ENCODE measurements around the gene GNPDA1. TPM values are rescaled to one million over a fixed set of nuclear protein-coding genes. Genes with fewer than 3 reads are reported as not detected.
"Not testable (repeated sequence)": the region's sequence is repeated elsewhere in the genome, so short reads cannot be mapped to it uniquely, and the experiment has no call there.

The GNPDA1 gene
- total RNA-seq, 1 donor from 2014 or later = 76.8 TPM

GRCh38 chr5:142053426-142054151 lies 40.8 kb upstream of the GNPDA1 start:
- H3K9me3 Mint-ChIP-seq = no peaks in the 10 kb centered on the region
- H3K36me3 Mint-ChIP-seq (ENCODE audit: low read depth) = no peaks in the 10 kb centered on the region
- no peaks in the 10 kb centered on the region for H3K27me3 Mint-ChIP-seq (ENCODE audit: low read depth)
- no peak overlapping the region for H3K4me3 Mint-ChIP-seq
- no peak for TF ChIP-seq CTCF (conservative IDR thresholded peaks at IDR 0.05)
- H3K4me1 Mint-ChIP-seq = peaks cover 16% of the 10 kb centered on the region
- no peak overlapping the region for H3K27ac Mint-ChIP-seq (ENCODE audit: unreplicated experiment)
- no peak for DNase-seq (ENCODE audit: low read depth, low spot score)

GRCh38 chr5:142052026-142052425 lies 39.2 kb upstream of the GNPDA1 start:
- not testable (repeated sequence) for H3K36me3 Mint-ChIP-seq (ENCODE audit: low read depth); H3K27me3 Mint-ChIP-seq (ENCODE audit: low read depth); H3K27ac Mint-ChIP-seq (ENCODE audit: unreplicated experiment); DNase-seq (ENCODE audit: low read depth, low spot score); H3K9me3 Mint-ChIP-seq; H3K4me3 Mint-ChIP-seq
- H3K4me1 Mint-ChIP-seq = peaks cover 16% of the 10 kb centered on the region

GRCh38 chr5:142048272-142048671 lies 35.4 kb upstream of the GNPDA1 start:
- Mint-ChIP-seq H3K9me3 (peaks cover 3% of the 10 kb centered on the region), H3K27me3 (ENCODE audit: low read depth) (no peaks in the 10 kb centered on the region), H3K4me3 (no peak overlapping the region), H3K4me1 (peaks cover 4% of the 10 kb centered on the region), H3K27ac (ENCODE audit: unreplicated experiment) (no peak overlapping the region), H3K36me3 (ENCODE audit: low read depth) (no peaks in the 10 kb centered on the region)
- TF ChIP-seq CTCF (conservative IDR thresholded peaks at IDR 0.05) = no peak
- no peak for DNase-seq (ENCODE audit: low read depth, low spot score)

- Mint-ChIP-seq H3K27me3 (ENCODE audit: low read depth) (no peaks in the 10 kb centered on the region), H3K27ac (ENCODE audit: unreplicated experiment) (no peak overlapping the region), H3K9me3 (peaks cover 3% of the 10 kb centered on the region), H3K36me3 (ENCODE audit: low read depth) (no peaks in the 10 kb centered on the region), H3K4me1 (no peaks in the 10 kb centered on the region), H3K4me3 (no peak overlapping the region)
- TF ChIP-seq CTCF (conservative IDR thresholded peaks at IDR 0.05) = no peak
- DNase-seq (ENCODE audit: low read depth, low spot score) = no peak
These were observed 33.4 kb upstream of the GNPDA1 start for GRCh38 chr5:142046191-142046590.

- not testable (repeated sequence) for H3K4me1 Mint-ChIP-seq; H3K36me3 Mint-ChIP-seq (ENCODE audit: low read depth); DNase-seq (ENCODE audit: low read depth, low spot score); H3K27me3 Mint-ChIP-seq (ENCODE audit: low read depth); H3K9me3 Mint-ChIP-seq; H3K4me3 Mint-ChIP-seq; H3K27ac Mint-ChIP-seq (ENCODE audit: unreplicated experiment)
These were observed 28.1 kb upstream of the GNPDA1 start for GRCh38 chr5:142040881-142041280.

- DNase-seq (ENCODE audit: low read depth, low spot score) = no peak
- no peak overlapping the region for H3K27ac Mint-ChIP-seq (ENCODE audit: unreplicated experiment)
- no peak overlapping the region for H3K4me3 Mint-ChIP-seq
- H3K4me1 Mint-ChIP-seq = no peaks in the 10 kb centered on the region
- no peaks in the 10 kb centered on the region for H3K36me3 Mint-ChIP-seq (ENCODE audit: low read depth)
- no peaks in the 10 kb centered on the region for H3K27me3 Mint-ChIP-seq (ENCODE audit: low read depth)
- TF ChIP-seq CTCF (conservative IDR thresholded peaks at IDR 0.05) = no peak
- H3K9me3 Mint-ChIP-seq = peaks cover 3% of the 10 kb centered on the region
These were observed 27.5 kb upstream of the GNPDA1 start for GRCh38 chr5:142040285-142040684.

Data from neural crest cell (in vitro differentiated cells).